ENCODE results near the gene FAH. TPM values are rescaled to one million over a fixed set of nuclear protein-coding genes. Genes with fewer than 3 reads are reported as not detected.
A peak's percentile ranks its signal among the peaks of the same experiment; 100 is the strongest.

Gene FAH
- total RNA-seq: 10 to 100 TPM; 41.1 to 44.3 TPM

DNA sequence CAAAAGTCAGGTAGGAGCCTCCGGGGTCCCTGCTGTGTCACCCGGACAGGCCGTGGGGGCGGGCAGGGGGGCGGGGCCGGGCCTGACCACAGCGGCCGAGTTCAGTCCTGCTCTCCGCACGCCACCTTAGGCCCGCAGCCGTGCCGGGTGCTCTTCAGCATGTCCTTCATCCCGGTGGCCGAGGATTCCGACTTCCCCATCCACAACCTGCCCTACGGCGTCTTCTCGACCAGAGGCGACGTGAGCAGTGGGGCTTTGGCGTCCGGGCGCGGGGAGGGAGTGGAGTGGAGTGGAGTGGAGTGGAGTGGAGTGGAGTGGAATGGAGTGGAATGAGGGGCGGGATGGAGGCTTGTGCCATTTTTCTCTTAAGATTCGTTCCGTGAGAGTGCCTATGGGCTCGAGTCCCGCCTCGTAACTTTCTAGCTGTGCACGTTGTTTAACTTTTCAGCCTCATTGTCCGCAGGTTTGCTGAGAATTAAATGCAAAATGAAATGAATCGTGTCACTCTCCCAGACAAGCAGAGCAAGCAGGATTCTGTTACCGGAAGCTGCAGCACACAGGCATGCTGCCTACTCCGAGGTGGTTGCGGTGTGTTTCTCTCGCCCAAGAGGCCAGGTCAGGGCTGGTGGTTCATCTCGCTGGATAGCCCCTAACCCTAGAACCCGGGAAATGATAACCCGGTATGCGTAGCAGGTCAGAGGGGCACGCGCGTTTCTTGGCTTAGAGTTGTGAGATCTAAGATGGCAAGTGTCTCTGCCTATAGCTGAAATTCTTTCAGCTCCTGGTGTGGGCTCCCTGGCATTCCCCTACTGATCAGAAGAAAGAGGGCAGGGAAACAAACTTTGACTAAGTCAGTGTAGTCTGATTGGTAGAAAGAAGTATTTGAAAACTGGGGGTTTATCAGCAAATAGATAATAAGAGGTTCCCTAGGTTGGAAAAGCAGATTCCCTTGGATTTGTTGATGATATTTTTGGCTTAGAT, at the start of gene FAH:
FAH (plus strand) TSS at position 104 of the 981 bp plus-strand sequence; CDS start at position 160, 56 bp downstream.
- POLR2A ChIA-PET: interaction anchor here (0.8 kb wide), 1 partner anchor 93 kb away, joined by 4 read pairs; no protein-coding TSS in a partner anchor
- peak; percentile 65 for DNase-seq

DNA sequence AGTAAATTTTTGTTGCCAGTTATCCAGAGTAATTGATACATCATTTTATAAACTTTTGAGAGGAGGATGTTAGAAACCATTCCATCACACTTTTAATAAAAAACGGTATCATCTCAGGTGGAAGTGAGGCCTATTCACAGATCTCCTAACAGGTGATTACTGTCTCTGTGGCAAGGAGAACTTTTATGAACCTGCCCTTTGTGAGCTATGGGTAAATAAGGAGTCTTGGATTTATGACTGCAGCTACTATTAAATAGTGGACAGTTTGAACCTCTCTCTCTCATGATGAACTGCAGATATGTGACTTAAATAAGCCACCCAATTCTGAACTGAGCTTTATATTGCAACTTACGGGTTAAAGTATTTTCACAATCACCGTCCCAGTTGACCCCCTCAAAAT, 47.6 kb upstream of the FAH start:
- H3K27me3 Mint-ChIP-seq: no peaks in the 10 kb centered on the region
- H3K9me3 Mint-ChIP-seq (ENCODE audit: low read depth): no peaks in the 10 kb centered on the region
- peaks cover 45% of the 10 kb centered on the region for H3K4me1 Mint-ChIP-seq
- ATAC-seq (no peak), DNase-seq (no peak)
- POLR2A ChIA-PET: no interaction called here
- CTCF ChIA-PET: interaction anchor here (1.2 kb wide), 1 partner anchor 24 kb away, joined by 3 read pairs; no protein-coding TSS in a partner anchor
- no peak overlapping the region for H3K27ac Mint-ChIP-seq
- peaks cover 5% of the 10 kb centered on the region for H3K36me3 Mint-ChIP-seq (ENCODE audit: low read depth)
- intact Hi-C loops (cut with DNase I, micrococcal nuclease): loop anchor here in 1 of 2 experiments (2.0 kb wide), 1 partner anchor 44 kb away; no protein-coding TSS in a partner anchor
- H3K4me3 Mint-ChIP-seq: no peak overlapping the region

More for the DNA sequence above, at the start of gene FAH:
- CTCF ChIA-PET: interaction anchor here (0.6 kb wide), 1 partner anchor 1190 kb away, joined by 3 read pairs; no protein-coding TSS in a partner anchor
- Mint-ChIP-seq H3K27ac (peak within 1 kb of the TSS; percentile 88), H3K27me3 (no peaks in the 10 kb centered on the region), H3K36me3 (ENCODE audit: low read depth) (peaks cover 5% of the 10 kb centered on the region), H3K4me1 (peaks cover 27% of the 10 kb centered on the region), H3K9me3 (ENCODE audit: low read depth) (no peaks in the 10 kb centered on the region), H3K4me3 (peak within 1 kb of the TSS; percentile 93)
- peak; percentile 68 for ATAC-seq
- intact Hi-C loops (cut with DNase I, micrococcal nuclease): loop anchor here (1.0 to 10.0 kb wide), 13 partner anchors 7 to 1892 kb away; partner anchors contain the start of genes MTHFS (in 2 of the 2), ZFAND6 (in 2 of the 2), BCL2A1 (in 1 of the 2) and MEX3B (in 1 of the 2)

DNA sequence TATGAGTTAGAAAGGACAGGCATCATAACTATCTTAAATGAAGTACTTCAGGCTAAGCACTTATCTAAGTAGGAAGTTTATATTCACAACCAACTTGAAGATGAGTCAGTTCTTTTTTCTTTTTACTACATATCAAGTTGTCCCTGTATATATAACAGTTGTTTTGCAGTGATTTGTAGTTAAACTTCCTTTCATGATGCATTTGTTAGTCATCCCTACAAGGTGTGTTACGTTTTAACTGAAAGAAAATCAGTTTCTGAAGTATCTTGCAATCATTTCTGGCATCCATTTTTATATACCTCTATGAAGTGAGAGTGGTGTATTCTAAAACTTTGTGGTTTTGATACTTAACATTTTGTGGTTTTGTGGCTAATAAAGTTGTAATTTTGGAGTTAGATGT, 47.2 kb upstream of the FAH start:
- Mint-ChIP-seq H3K27me3 (no peaks in the 10 kb centered on the region), H3K9me3 (ENCODE audit: low read depth) (no peaks in the 10 kb centered on the region), H3K4me3 (no peak overlapping the region), H3K27ac (peak overlapping the region; percentile 20), H3K36me3 (ENCODE audit: low read depth) (peaks cover 5% of the 10 kb centered on the region), H3K4me1 (peaks cover 49% of the 10 kb centered on the region)
- no peak for DNase-seq
- ATAC-seq: peak; percentile 97
- ChIA-PET POLR2A (no interaction called here), CTCF (interaction anchor here (1.2 kb wide), 1 partner anchor 24 kb away, joined by 3 read pairs; no protein-coding TSS in a partner anchor)
- intact Hi-C loops (cut with DNase I, micrococcal nuclease): loop anchor here in 1 of 2 experiments (2.0 kb wide), 1 partner anchor 45 kb away; no protein-coding TSS in a partner anchor

DNA sequence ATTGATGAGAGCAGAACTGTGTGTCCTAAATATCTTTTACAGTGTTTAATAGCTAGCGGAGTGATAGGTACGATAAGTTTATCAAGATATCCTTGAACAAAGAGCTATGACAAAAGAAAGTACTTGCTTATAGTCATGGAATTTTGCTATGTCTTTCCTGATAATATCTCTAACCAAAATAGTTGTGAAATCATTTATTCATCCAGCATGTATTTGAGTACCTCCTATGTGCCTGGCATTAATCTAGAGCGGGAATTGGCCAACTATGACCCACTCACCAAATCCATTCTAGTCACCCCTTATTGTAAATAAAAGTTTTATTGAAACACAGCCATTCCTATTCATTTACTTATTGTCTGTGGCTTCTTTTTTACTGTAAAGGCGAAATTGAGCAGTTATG, 46.7 kb upstream of the FAH start:
- no peak for ATAC-seq
- CTCF ChIA-PET: interaction anchor here (1.2 kb wide), 1 partner anchor 25 kb away, joined by 3 read pairs; no protein-coding TSS in a partner anchor
- H3K4me3 Mint-ChIP-seq: no peak overlapping the region
- intact Hi-C loops (cut with DNase I, micrococcal nuclease): no loop called here
- peaks cover 5% of the 10 kb centered on the region for H3K36me3 Mint-ChIP-seq (ENCODE audit: low read depth)
- H3K27ac Mint-ChIP-seq: peak overlapping the region; percentile 20
- no peaks in the 10 kb centered on the region for H3K27me3 Mint-ChIP-seq
- POLR2A ChIA-PET: no interaction called here
- DNase-seq: no peak
- no peaks in the 10 kb centered on the region for H3K9me3 Mint-ChIP-seq (ENCODE audit: low read depth)
- H3K4me1 Mint-ChIP-seq: peaks cover 53% of the 10 kb centered on the region

DNA sequence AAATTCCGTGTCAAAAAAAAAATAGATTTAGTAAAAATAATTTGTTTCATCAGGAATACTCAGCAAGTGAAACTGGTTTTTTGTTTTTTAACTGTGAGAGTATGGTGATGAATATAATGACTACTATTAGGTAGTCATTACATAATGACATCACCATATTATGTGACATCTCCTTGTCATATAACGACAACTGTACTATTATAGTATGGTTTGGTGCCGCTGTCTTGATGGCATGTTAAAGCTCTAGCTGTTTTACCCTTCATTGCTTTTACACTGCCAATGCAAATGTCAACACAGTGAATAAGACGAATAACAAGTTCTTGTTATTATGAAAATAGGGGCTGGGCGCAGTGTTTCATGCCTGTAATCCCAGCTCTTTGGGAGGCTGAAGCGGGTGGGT, 45.6 kb upstream of the FAH start:
- ChIA-PET POLR2A (no interaction called here), CTCF (no interaction called here)
- Mint-ChIP-seq H3K27ac (no peak overlapping the region), H3K9me3 (ENCODE audit: low read depth) (no peaks in the 10 kb centered on the region), H3K4me1 (peaks cover 54% of the 10 kb centered on the region), H3K4me3 (no peak overlapping the region), H3K27me3 (no peaks in the 10 kb centered on the region), H3K36me3 (ENCODE audit: low read depth) (peaks cover 5% of the 10 kb centered on the region)
- intact Hi-C loops (cut with DNase I, micrococcal nuclease): no loop called here
- ATAC-seq (no peak), DNase-seq (no peak)

DNA sequence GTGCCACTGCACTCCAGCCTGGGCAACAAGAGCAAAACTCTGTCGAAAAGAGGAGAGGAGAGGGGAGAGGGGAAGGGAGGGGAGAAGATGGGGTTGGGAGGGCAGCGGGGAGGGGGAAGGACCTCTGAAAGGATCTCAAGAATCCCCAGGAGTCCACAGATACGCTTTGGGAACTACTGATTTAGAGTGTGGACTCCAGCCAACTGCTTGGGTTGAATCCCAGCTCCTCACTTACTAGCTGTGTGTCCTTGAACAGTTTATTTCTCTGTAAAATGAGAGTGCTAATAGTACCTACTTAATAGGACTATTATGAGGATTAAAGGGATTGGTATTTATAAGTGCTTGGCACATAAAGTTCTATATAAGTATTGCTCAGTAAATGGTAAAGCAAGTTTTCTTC, 45.0 kb upstream of the FAH start:
- Mint-ChIP-seq H3K27ac (no peak overlapping the region), H3K4me3 (no peak overlapping the region), H3K27me3 (no peaks in the 10 kb centered on the region), H3K9me3 (ENCODE audit: low read depth) (no peaks in the 10 kb centered on the region), H3K4me1 (peaks cover 52% of the 10 kb centered on the region), H3K36me3 (ENCODE audit: low read depth) (peaks cover 5% of the 10 kb centered on the region)
- POLR2A ChIA-PET: no interaction called here
- CTCF ChIA-PET: no interaction called here
- ATAC-seq (no peak), DNase-seq (no peak)
- intact Hi-C loops (cut with DNase I, micrococcal nuclease): no loop called here

DNA sequence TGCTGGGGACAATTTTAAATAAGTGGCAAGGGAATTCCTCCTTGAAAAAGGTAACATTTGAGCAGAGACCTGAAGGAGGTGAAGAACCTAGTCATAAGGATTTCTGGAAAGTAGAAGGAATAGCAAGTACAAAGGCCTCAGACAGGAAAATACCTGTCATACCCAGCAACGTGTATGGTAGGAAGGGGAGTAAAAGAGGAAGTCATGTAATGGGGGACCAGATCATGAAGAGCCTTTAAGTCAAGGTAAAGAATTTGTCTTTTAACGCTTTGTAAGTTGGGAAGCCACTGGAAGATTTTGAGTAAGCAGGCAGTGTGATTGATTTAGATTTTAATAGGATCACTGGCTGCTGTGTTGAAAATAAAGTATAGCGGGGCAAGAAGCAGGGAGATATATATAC, 43.4 kb upstream of the FAH start:
- H3K4me3 Mint-ChIP-seq: no peak overlapping the region
- H3K27ac Mint-ChIP-seq: no peak overlapping the region
- DNase-seq (no peak), ATAC-seq (no peak)
- H3K9me3 Mint-ChIP-seq (ENCODE audit: low read depth): no peaks in the 10 kb centered on the region
- CTCF ChIA-PET: interaction anchor here (0.7 kb wide), 1 partner anchor 259 kb away, joined by 3 read pairs; no protein-coding TSS in a partner anchor
- no peaks in the 10 kb centered on the region for H3K27me3 Mint-ChIP-seq
- POLR2A ChIA-PET: no interaction called here
- peaks cover 3% of the 10 kb centered on the region for H3K36me3 Mint-ChIP-seq (ENCODE audit: low read depth)
- H3K4me1 Mint-ChIP-seq: peaks cover 50% of the 10 kb centered on the region
- intact Hi-C loops (cut with DNase I, micrococcal nuclease): no loop called here

DNA sequence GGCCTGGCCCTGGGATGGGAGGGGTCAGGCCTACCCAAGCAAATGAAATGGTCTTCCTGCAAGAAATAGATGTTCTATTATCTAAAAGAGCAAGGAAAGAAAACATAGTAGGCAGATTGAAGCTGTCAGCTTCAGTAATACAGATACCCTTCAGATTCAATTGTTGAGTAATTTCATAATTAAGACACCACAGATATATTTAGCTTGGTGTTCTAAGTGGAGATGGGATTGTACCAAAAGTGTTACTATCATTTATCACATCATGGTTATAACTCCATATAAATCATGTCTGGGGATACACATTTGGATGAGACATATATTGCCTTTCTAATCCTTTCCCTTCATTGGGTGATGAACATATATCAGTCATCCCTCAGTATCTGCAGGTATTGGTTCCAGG, 41.9 kb upstream of the FAH start:
- ATAC-seq (peak; percentile 53), DNase-seq (no peak)
- CTCF ChIA-PET: interaction anchor here (0.8 to 1.0 kb wide), 2 partner anchors 22 to 63 kb away, joined by 3 read pairs; no protein-coding TSS in a partner anchor
- Mint-ChIP-seq H3K27me3 (no peaks in the 10 kb centered on the region), H3K4me3 (no peak overlapping the region), H3K9me3 (ENCODE audit: low read depth) (no peaks in the 10 kb centered on the region), H3K27ac (no peak overlapping the region), H3K4me1 (peaks cover 40% of the 10 kb centered on the region), H3K36me3 (ENCODE audit: low read depth) (peaks cover 2% of the 10 kb centered on the region)
- intact Hi-C loops (cut with DNase I, micrococcal nuclease): no loop called here
- POLR2A ChIA-PET: no interaction called here

DNA sequence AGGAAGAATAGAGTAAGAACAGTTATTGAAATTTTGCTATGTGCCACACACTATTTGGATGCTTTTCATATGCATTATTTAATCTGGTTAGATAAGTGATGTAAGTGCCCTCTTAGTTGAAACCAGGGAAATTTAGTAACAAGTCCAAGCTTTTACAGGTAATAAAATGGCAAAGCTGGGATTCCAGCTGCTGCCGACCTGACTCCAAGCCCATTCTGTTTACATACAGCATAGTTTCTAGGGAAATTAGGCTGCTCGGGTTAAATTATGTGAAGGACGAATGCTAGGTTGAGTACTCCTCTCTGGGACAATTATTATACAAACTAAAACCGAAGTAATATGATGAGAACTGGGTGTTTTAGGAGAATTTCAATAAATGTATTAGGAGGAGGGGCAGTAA, 38.7 kb upstream of the FAH start:
- ChIA-PET CTCF (no interaction called here), POLR2A (interaction anchor here (0.5 kb wide), 1 partner anchor 29 kb away, joined by 3 read pairs; no protein-coding TSS in a partner anchor)
- ATAC-seq: no peak
- H3K4me1 Mint-ChIP-seq: peaks cover 32% of the 10 kb centered on the region
- H3K9me3 Mint-ChIP-seq (ENCODE audit: low read depth): no peaks in the 10 kb centered on the region
- intact Hi-C loops (cut with DNase I, micrococcal nuclease): no loop called here
- peaks cover 2% of the 10 kb centered on the region for H3K36me3 Mint-ChIP-seq (ENCODE audit: low read depth)
- no peak overlapping the region for H3K4me3 Mint-ChIP-seq
- no peak for DNase-seq
- no peak overlapping the region for H3K27ac Mint-ChIP-seq
- H3K27me3 Mint-ChIP-seq: no peaks in the 10 kb centered on the region

DNA sequence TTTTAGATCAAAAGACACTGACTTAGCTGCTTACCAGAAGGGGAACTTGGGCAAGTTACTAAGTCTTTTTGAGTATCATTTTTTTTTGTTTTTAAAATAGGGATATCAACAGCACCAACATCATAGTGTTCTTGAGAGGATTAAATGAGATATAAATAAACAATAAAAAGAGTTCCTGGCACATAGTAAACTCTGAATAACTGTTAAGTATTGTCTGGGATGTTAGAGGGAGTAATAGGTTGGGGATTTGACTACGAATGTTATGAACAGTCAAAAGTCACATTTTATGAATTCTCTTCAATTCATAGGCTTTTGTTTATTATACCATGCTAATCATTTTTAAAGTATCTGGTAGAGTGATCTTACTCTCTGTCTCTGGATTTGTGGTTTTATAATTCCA, 37.8 kb upstream of the FAH start:
- ChIA-PET POLR2A (no interaction called here), CTCF (interaction anchor here (0.7 kb wide), 1 partner anchor 52 kb away, joined by 3 read pairs; no protein-coding TSS in a partner anchor)
- intact Hi-C loops (cut with DNase I, micrococcal nuclease): no loop called here
- H3K4me1 Mint-ChIP-seq: peaks cover 25% of the 10 kb centered on the region
- peaks cover 2% of the 10 kb centered on the region for H3K36me3 Mint-ChIP-seq (ENCODE audit: low read depth)
- ATAC-seq (no peak), DNase-seq (no peak)
- no peak overlapping the region for H3K27ac Mint-ChIP-seq
- H3K4me3 Mint-ChIP-seq: no peak overlapping the region
- H3K27me3 Mint-ChIP-seq: no peaks in the 10 kb centered on the region
- H3K9me3 Mint-ChIP-seq (ENCODE audit: low read depth): no peaks in the 10 kb centered on the region

DNA sequence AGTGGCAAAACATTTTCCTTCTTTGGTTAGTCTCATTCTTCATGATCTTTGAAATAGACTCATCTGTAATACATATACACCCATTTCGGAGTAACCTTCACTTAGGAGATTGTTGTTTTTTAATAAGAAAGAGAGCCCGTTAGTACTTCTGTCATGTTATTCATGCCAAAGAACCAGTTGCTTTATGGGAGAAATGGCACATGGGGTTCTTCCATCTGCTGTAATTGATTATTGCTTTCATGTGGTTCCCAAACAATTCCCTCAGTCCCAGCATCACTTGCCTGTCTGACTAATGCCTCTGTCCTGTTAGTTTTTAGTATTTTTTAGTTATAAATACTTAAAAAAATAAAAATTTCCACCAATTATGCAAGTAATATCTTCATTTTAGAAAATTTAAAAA, 33.8 kb upstream of the FAH start:
- DNase-seq (no peak), ATAC-seq (no peak)
- intact Hi-C loops (cut with DNase I, micrococcal nuclease): no loop called here
- peaks cover 10% of the 10 kb centered on the region for H3K36me3 Mint-ChIP-seq (ENCODE audit: low read depth)
- H3K4me1 Mint-ChIP-seq: peaks cover 7% of the 10 kb centered on the region
- POLR2A ChIA-PET: no interaction called here
- H3K9me3 Mint-ChIP-seq (ENCODE audit: low read depth): no peaks in the 10 kb centered on the region
- H3K27ac Mint-ChIP-seq: no peak overlapping the region
- no peaks in the 10 kb centered on the region for H3K27me3 Mint-ChIP-seq
- no peak overlapping the region for H3K4me3 Mint-ChIP-seq
- CTCF ChIA-PET: no interaction called here
